GM19043 (cell line): ENCODE results near the gene PDXDC1.
"Not testable (repeated sequence)": the region's sequence is repeated elsewhere in the genome, so short reads cannot be mapped to it uniquely, and the experiment has no call there.

ENCODE experiments used
- ATAC-seq: cut with Tn5 transposase; IDR thresholded peaks from one replicate; pipeline ENCODE4 v1.9.1; 2021; ENCODE audit warnings: low read depth; ENCODE audit not compliant: unreplicated experiment

The PDXDC1 gene

GRCh38 chr16:15130256-15130932 lies 155.6 kb downstream of the PDXDC1 start:
- not testable (repeated sequence) for ATAC-seq

GRCh38 chr16:15130943-15131700 lies 156.3 kb downstream of the PDXDC1 start:
- not testable (repeated sequence) for ATAC-seq

GRCh38 chr16:15132719-15133428 lies 158.0 kb downstream of the PDXDC1 start:
- not testable (repeated sequence) for ATAC-seq

DNA sequence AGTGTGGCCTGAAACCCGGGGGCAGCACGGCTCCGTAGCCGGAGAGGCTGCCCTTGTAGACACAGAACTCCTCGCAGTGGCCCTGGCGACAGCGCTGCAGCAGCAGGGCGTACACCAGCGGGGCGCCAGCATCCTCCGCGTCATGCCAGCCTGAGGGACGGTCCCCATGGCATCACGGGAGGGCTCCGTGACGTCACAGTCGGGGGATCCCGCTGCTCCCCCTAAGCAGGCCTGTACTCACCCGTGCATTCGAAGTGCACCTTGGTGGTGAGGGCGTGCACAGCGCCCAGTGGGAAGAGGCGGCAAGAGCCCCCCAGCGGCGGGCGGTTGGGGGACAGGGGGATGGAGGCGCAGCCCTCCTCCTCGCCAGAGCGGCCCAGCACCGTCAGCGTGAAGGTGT lies 158.7 kb downstream of the PDXDC1 start:
- not testable (repeated sequence) for ATAC-seq

DNA sequence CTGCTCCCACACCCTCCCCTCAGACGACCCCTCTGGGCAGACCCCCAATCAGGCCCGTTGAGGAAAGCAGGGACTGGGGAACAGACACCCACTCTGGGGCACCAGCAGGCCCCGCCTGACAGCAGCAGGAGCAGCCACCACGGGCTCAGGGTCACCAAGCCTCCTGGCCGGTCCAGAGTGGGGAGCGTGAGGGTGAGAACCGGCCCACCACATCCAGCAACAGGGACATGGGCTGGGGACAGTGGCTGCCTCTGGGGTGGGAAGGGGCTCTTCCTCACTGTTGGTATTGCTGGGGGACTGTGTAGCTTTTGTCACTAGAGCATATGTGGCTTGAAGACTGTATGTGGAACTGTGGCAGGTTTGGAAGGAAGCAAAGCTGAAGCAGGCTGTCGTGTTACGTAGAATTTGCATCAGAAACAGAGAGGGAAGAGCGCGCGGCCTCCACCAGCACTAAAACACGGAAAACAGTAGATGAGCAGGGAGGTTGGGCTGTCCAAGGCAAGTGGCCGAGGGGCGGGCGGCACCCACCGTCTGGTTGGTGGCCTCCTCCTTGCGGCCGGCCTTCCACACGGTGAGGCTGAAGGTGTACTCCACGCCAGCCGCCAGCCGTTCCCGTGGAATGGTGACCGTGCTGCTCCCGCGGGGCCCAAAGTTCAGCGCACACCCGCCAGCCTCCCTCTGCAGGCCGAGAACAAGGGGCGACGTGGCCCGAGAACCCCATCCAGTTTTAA lies 160.1 kb downstream of the PDXDC1 start:
- not testable (repeated sequence) for ATAC-seq

GRCh38 chr16:15135483-15136360 lies 160.9 kb downstream of the PDXDC1 start:
- not testable (repeated sequence) for ATAC-seq

DNA sequence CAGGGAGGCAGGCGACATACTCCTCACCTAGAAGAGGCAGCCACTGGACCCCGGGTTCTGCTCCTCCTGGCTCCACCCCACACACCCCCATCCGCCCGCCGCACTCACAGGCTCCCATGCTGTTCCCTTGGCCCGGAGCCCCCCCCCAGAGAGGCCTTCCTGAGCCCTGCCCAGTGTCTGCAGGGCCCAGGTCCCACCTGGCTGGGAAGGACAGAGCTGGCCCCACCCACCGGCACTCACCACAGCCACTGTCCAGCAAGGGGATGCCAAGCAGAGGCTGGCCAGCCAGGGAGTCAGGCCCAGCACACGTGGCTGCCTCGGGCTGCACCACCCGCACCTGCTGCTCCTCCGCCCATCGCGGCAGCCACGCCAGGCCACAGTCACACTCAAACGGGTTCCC lies 162.7 kb downstream of the PDXDC1 start:
- ATAC-seq, result not testable (repeated sequence)

DNA sequence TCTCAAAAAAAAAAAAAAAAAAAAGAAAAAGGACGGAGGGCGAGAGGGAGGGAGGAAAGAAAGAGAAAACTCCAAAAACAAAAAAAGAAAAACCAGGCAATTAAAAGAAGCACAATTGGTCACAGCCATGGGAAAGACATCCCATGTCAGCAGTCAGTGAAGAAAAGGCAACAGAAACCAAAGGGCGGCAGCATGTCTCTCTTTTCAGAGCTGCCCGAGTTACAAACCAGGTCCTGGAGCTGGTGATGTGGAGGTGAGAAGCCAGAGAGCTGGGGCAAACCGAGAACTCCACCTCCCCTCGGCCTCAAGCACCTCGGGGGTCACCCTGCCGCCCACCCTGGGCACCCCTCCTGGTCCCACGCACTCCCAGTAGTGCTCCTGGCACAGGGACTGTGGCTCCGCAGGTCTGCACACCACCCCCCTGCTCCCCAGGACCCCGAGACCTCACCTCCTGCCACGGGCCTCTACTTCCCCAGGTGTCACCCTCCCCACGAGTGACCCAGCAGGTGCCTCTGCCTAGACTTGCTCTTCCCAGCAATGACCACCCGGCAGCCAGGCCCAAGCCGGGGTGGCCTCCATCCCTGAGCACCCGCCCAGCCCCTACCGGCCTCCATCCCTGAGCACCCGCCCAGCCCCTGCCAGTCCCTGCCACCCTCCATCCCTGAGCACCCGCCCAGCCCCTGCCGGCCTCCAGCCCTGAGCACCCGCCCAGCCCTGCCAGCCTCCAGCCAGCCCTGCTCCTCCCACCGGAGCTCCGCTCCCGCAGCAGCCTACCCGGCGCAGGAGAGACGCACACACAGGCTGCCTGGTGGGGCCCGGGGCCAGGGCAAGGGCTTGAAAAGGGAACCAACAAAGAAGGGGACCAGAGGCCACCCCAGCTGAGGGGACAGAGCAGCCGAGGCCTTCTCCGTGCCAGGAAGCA lies 165.9 kb downstream of the PDXDC1 start:
- ATAC-seq, result not testable (repeated sequence)

GRCh38 chr16:15141586-15141985 lies 166.8 kb downstream of the PDXDC1 start:
- ATAC-seq, result no peak

DNA sequence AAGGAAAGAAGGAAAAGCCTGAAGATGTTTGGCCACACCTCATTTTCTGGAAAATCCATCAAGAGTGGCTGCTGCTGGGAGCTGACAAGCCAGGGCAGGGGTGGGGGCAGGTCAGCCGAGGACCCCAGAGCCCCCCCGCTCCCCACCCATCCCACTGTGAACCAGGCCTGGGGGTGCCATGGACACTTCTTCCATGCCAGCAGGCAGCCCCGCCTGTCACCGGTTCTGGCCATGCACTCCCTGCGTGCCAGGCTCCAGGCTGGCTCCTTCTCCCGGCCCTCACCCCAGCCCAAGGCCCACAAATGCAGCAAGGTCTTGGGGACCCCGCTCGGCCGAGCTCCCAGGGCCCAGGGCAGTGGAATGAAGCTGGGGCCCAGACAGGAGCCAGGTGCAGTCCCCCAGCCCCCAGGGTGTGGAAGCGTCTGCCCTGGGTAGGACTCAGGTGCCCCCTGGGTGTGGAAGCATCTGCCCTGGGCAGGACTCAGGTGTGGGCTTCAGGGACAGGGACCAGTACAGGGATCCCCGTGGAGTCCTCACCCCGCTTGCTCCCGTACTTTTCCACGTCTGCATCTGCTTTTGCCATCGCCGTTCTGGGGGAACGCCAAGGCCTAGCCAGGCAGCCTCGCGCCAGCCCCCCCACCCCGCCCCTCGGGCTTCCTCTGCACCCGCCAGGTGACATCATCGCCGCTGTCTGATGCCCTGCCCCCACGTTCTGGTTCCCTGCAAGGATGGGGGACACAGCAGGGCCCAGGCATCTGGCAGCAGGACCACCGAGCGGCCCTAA lies 167.5 kb downstream of the PDXDC1 start:
- ATAC-seq, result not testable (repeated sequence)

- not testable (repeated sequence) for ATAC-seq
Measured at GRCh38 chr16:15142891-15143600, 168.2 kb downstream of the PDXDC1 start.

- ATAC-seq, result not testable (repeated sequence)
Measured at GRCh38 chr16:15143601-15144091, 168.8 kb downstream of the PDXDC1 start.

DNA sequence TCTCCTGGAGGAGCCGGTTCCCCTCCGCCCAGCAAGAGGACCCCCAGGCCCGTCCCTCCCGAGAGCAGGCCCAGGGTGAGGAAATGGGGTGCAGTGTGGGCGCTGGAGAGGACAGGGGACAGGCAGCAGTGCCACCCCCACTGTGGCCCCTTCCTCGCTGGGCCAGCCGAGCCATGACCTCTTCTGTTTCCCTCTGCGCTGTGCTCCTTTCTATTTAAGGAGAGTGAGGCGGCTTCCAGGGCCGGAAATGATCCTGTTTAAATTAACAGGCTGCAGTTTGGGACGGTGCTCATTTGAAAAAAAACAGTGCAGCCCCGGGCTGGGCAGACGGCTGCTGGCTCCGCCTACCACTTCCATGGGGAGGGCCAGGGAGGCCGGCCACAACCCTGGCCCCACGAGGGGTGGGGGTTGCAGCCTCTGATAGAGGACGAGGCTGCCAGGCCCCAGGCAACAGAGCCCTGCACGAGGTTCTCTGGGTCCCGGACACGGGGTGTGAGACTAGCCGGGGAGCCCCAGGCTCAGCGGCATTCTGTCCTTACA lies 169.3 kb downstream of the PDXDC1 start:
- ATAC-seq, result not testable (repeated sequence)

DNA sequence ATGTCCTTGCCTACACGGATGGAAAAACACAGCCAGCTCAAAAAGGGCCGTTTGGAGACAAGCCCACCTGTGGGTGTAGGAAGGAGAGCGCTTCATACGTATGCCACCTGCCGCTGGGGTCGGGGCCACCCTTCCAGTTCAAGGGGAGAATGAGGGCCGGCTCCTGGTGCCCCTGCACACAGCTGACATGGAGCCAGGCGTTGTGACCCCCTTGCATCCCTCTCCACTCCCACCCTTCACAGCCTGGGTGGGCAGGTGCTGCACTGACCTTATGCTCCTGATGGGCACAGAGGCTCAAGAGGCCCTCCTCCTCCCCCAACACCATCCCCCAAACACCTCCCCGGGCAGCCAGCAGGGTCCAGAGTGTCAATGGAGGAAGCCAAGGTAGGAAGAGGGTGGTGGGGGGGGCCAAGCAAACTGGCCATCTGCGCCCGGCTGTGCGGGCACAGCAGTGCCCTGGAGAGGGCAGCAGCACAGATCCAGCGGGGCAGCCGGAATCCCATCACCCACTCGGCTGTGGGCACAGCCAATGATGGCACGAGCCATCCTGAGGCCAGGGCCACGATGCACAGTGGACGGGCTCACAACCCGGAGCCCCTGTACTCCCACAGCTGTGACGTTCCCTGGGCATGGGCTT lies 170.1 kb downstream of the PDXDC1 start:
- not testable (repeated sequence) for ATAC-seq

DNA sequence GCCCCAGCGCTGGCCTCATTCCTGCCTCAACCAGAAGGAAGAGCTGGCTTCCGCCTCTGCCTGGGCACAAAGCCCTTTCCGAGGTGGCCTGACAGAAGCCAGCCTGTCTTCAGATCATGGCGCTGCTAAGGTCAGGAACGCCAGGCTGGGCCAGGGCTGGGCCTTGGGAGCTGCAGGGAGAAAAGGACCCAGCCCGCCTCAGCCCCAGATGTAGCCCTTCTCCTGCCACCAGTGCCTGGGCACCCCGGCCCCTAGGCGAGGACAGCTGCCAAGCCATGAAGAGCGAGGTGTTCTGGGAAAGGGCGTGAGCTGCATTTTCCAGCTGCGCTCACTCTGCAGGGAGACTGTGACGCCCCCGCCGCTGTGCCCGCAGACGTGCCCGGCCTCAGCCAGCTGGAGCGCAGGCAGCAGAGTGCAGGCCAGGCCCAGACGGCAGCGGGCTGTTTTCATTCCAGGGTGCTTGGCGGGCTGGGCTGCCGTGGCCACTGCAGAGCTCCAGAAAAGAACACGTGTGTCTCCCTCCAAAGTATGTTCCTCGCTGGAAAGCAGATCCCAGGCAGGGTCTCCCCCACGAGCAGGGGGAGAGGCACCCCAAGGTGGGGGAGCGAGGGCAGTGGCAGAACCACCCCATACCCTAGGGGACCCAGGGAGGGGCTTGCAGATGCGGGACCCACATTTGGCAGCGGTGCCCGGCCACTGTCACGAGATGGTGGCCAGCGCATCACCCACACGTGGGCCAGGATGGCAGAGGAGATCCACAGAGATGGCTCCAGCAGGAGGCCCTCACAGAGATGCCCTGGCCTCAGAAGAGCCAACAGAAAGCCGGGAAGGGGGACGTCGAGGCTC lies 170.8 kb downstream of the PDXDC1 start:
- ATAC-seq, result not testable (repeated sequence)
